HG03521 (cell line): ENCODE measurements around the gene BIRC3.
A peak's percentile ranks its signal among the peaks of the same experiment; 100 is the strongest.
"Not testable (repeated sequence)": the region's sequence is repeated elsewhere in the genome, so short reads cannot be mapped to it uniquely, and the experiment has no call there.

Experiments
- ATAC-seq: cut with Tn5 transposase; IDR thresholded peaks from one replicate; pipeline ENCODE4 v1.9.1; 2021; ENCODE audit warnings: mild to moderate bottlenecking, moderate library complexity; ENCODE audit not compliant: unreplicated experiment

BIRC3 gene

GRCh38 chr11:102322560-102322959 is 5.3 kb downstream of the BIRC3 start:
- ATAC-seq, result no peak

DNA sequence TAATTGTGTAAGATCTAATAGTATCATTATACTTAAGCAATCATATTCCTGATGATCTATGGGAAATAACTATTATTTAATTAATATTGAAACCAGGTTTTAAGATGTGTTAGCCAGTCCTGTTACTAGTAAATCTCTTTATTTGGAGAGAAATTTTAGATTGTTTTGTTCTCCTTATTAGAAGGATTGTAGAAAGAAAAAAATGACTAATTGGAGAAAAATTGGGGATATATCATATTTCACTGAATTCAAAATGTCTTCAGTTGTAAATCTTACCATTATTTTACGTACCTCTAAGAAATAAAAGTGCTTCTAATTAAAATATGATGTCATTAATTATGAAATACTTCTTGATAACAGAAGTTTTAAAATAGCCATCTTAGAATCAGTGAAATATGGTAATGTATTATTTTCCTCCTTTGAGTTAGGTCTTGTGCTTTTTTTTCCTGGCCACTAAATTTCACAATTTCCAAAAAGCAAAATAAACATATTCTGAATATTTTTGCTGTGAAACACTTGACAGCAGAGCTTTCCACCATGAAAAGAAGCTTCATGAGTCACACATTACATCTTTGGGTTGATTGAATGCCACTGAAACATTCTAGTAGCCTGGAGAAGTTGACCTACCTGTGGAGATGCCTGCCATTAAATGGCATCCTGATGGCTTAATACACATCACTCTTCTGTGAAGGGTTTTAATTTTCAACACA is 6.4 kb downstream of the BIRC3 start:
- ATAC-seq, result no peak

- ATAC-seq, result no peak
Measured at GRCh38 chr11:102325088-102325487, 7.8 kb downstream of the BIRC3 start.

GRCh38 chr11:102328748-102329147 is 11.5 kb downstream of the BIRC3 start:
- no peak for ATAC-seq

- no peak for ATAC-seq
Measured at GRCh38 chr11:102330231-102330630, 12.9 kb downstream of the BIRC3 start.

- ATAC-seq, result no peak
Measured at GRCh38 chr11:102331341-102331740, 14.1 kb downstream of the BIRC3 start.

- no peak for ATAC-seq
Measured at GRCh38 chr11:102332611-102332994, 15.3 kb downstream of the BIRC3 start.

- ATAC-seq, result no peak
Measured at GRCh38 chr11:102338479-102339010, 21.3 kb downstream of the BIRC3 start.

DNA sequence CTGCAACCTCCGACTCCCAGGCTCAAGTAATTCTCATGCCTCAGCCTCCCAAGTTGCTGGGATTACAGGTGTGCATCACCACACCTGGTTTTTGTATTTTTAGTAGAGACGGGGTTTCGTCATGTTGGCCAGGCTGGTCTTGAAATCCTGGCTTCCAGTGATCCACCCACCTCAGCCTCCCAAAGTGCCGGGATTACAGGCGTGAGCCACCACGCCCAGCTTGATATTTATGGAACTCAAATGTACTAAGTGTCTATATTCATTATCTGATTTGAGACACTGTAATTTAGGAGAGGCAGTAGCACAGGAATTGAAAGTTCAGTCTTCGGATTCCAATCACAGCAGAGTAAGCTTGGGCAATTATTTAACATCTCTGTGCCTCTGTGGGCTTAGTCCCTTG is 24.0 kb downstream of the BIRC3 start:
- ATAC-seq, result not testable (repeated sequence)

- peak; percentile 55 for ATAC-seq
Measured at GRCh38 chr11:102341844-102342318, 24.6 kb downstream of the BIRC3 start.

DNA sequence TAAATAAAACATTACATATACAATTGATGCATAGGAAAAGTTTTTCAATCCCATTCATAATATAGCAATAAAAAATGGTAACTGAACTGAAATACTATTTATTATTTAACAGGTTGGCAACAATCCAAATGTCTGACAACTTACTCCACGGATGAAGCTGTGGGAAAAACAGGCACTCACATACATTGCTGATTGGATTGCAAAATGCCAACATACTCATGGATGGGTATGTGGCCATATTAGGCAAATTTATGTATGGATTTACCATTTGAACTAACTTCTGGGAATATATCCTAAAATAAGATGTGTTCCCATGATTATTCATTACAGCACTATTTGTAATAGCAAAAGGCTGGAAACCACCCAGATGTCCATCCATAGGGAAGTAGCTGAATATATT is 26.5 kb downstream of the BIRC3 start:
- ATAC-seq, result no peak

DNA sequence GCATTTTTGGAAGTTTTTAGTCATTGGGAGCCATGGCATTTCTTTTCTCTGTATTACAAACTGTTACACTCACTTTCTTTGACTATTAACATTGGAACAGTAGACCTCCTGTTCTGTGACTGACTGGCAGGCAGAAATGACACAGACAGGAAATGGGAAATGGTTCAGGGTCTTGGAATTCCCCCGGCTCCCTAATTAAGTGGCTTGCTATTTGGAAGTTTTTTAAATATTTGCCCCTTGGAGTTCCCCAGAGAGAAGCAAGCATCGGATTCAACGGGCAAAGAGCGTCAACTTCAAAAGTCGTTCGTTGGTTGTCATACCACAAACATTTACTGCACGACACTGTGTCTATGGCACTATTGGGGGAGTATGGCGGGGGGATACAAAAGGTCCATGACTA is 28.6 kb downstream of the BIRC3 start:
- no peak for ATAC-seq

DNA sequence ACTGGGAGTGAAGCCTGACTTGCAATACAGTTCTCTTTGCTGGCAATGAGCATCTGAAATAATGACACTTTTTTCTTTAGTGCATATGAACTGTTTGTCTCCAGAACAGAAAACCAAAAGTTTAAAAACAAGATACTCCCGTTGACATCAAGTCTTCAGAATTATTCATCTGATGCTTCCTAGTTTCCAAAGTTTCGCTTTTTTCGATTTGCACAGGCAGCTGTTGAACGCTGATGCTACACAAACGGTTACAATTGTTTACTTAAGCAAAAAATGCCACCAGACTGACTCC is 29.1 kb downstream of the BIRC3 start:
- ATAC-seq, result no peak

DNA sequence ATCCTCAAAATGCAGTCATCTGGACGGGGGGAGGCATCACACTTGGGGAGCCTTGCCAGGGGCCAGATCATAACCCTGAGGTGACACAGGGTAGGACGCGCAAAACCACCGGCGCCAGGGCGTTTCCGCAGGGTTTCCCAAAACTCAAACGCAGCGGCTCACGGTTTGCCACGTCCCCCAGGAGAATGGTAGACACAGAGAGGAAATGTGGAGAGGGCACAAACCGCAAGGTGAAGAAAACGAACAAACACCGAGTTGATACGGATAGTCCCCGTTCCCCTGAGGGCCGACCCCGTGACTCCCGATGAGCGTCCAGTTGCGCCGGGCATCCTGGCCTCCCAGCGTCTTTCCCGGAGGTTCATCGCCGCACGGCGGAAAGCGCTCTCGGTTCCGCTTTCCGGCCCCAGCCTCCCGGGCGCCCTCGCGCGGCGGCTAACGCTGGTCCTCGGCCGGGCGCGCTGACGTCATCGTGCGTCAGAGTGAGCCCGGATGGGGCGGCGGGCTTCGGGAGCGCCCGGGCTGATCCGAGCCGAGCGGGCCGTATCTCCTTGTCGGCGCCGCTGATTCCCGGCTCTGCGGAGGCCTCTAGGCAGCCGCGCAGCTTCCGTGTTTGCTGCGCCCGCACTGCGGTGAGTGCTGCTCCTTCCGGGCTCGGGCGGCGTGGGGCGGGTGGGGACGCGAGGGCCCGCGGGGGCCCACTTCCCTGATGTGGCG is 29.6 kb downstream of the BIRC3 start, which contains the start of gene BIRC2:
Gene BIRC2 (plus strand): TSS at position 467 of the 714 bp plus-strand sequence. CDS start 2,641 bp downstream, outside the sequence.
- ATAC-seq, result peak; percentile 96

GRCh38 chr11:102347462-102348370 is 30.4 kb downstream of the BIRC3 start:
- peak; percentile 11 for ATAC-seq

DNA sequence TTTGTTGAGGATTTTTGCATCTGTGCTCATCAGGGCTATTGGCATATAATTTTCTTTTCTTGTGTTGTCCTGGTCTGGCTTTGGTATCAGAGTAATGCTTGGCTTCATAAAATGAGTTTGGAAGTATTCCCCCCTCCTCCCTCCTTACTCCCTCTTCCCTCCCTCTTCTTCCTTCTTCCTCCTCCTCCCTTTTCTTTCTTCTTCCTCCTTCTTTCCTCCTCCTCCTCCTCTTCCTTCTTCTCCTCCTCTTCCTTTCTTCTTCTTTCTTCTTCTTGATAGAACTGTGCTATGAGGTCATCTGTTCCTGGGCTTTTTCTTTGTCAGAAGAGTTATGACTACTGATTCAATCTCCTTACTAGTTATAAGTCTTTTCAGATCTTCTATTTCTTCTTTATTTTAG is 39.8 kb downstream of the BIRC3 start:
- ATAC-seq, result no peak

DNA sequence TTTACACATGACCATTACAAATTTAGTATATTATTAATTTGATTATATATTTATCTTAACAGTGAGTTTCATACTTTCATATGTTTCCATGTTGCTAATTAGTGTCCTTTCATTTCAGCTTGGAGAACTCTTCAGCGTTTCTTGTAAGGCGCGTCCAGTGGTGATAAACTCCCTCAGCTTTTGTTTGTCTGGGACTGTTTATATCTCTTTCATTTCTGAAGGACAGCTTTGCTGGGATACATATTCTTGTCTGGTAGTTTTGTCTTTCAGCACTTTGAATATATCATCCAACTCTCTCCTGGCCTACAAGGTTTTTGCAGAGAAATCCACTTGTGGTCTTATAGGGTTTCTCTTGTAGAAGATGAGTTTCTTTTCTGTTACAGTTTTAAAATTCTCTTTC is 42.1 kb downstream of the BIRC3 start:
- no peak for ATAC-seq

- no peak for ATAC-seq
Measured at GRCh38 chr11:102360681-102361080, 43.4 kb downstream of the BIRC3 start.

- ATAC-seq, result peak; percentile 62
Measured at GRCh38 chr11:102361086-102362031, 44.1 kb downstream of the BIRC3 start.

DNA sequence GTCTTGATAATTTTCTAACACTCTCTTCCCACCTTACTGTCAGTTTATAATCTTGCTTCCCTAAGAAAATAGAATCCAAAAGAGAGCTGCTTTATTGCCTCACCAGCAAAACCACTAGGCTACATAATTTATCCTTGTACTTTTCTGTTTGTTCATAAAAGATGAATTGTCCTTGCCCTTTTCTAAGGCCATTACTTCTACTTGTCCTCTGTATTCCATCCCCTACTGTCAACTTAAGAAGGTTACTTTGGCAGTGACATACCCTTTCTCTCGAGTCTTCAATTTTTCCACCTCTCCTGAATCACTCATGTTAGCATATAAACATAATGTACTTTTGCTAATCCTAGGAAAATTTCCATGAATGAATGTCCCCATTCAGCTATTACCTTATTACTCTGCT is 47.7 kb downstream of the BIRC3 start:
- no peak for ATAC-seq
